Neural progenitor cell (in vitro differentiated cells): ENCODE measurements around the gene RUFY4. TPM values are rescaled to one million over a fixed set of nuclear protein-coding genes. Genes with fewer than 3 reads are reported as not detected.

ENCODE experiments used
- DNase-seq: peaks from one replicate; pipeline ENCODE4 v3.0.0-alpha.2; 2016; ENCODE audit warnings: low spot score
- H2AFZ ChIP-seq: fragments of 200-600 bp; sonication (generic); replicated peaks from 2 replicates; pipeline ENCODE4 v1.6.1; 2016; ENCODE audit warnings: antibody characterized with exemption
- H3F3A ChIP-seq: fragments of 200-600 bp; sonication (generic); 2 replicates; pipeline ENCODE4 v1.6.1; 2016; ENCODE audit warnings: antibody characterized with exemption, low read depth
- H3K27ac ChIP-seq: fragments of 200-600 bp; sonication (generic); 2 replicates; pipeline ENCODE4 v1.5.1; 2016; ENCODE audit warnings: mild to moderate bottlenecking
- H3K27me3 ChIP-seq: fragments of 200-600 bp; sonication (generic); 2 replicates; pipeline ENCODE4 v1.6.1; 2016; ENCODE audit warnings: mild to moderate bottlenecking, moderate library complexity
- H3K36me3 ChIP-seq: fragments of 200-600 bp; sonication (generic); 2 replicates; pipeline ENCODE4 v1.5.1; 2016
- H3K4me1 ChIP-seq: fragments of 200-600 bp; sonication (generic); 2 replicates; pipeline ENCODE4 v1.6.1; 2016; ENCODE audit warnings: mixed run types
- H3K4me2 ChIP-seq: fragments of 200-600 bp; sonication (generic); 2 replicates; pipeline ENCODE4 v1.6.1; 2016
- H3K4me3 ChIP-seq: fragments of 200-600 bp; sonication (generic); 2 replicates; pipeline ENCODE4 v1.5.1; 2016
- H3K79me2 ChIP-seq: fragments of 200-600 bp; sonication (generic); 2 replicates; pipeline ENCODE4 v1.6.1; 2016; ENCODE audit warnings: low read depth
- H3K9ac ChIP-seq: fragments of 200-600 bp; sonication (generic); 2 replicates; pipeline ENCODE4 v1.6.1; 2016
- H3K9me3 ChIP-seq: fragments of 200-600 bp; sonication (generic); 2 replicates; pipeline ENCODE4 v1.5.1; 2016; ENCODE audit warnings: low read depth
- H4K20me1 ChIP-seq: fragments of 200-600 bp; sonication (generic); 2 replicates; pipeline ENCODE4 v1.6.1; 2016; ENCODE audit warnings: low read depth
- H3K27ac Mint-ChIP-seq: 3 replicates; pipeline ENCODE4 v1.8.0; 2021; ENCODE audit warnings: mixed read lengths
- H3K27me3 Mint-ChIP-seq: 2 replicates; pipeline ENCODE4 v1.8.0; 2022; ENCODE audit warnings: low read depth, mild to moderate bottlenecking, inconsistent platforms, moderate library complexity, mixed read lengths; ENCODE audit not compliant: insufficient read depth
- H3K36me3 Mint-ChIP-seq: 3 replicates; pipeline ENCODE4 v1.8.0; 2021; ENCODE audit warnings: mixed read lengths
- H3K4me1 Mint-ChIP-seq: 3 replicates; pipeline ENCODE4 v1.8.0; 2021; ENCODE audit warnings: mixed read lengths
- H3K4me3 Mint-ChIP-seq: 3 replicates; pipeline ENCODE4 v1.8.0; 2021; ENCODE audit warnings: mild to moderate bottlenecking, moderate library complexity, mixed read lengths
- H3K9me3 Mint-ChIP-seq: 3 replicates; pipeline ENCODE4 v1.8.0; 2020; ENCODE audit warnings: mixed read lengths
- CTCF ChIP-seq: fragments of 200-600 bp; sonication (generic); IDR thresholded peaks from 2 replicates; pipeline ENCODE4 v1.5.1; 2017; ENCODE audit warnings: antibody characterized with exemption, mild to moderate bottlenecking
- EZH2 ChIP-seq: fragments of 200-600 bp; sonication (generic); IDR thresholded peaks from 2 replicates; pipeline ENCODE4 v1.6.1; 2017; ENCODE audit warnings: antibody characterized with exemption, mild to moderate bottlenecking, moderate library complexity
- EZH2phosphoT487 ChIP-seq: fragments of 200-600 bp; sonication (generic); IDR thresholded peaks from 2 replicates; pipeline ENCODE4 v1.6.1; 2017; ENCODE audit warnings: antibody characterized with exemption
- total RNA-seq: library from RNA; depleted of rRNA; stranded (reverse); fragments of >200 nt; gene quantifications from 2 replicates; pipeline ENCODE4 v1.2.3, GENCODE V29; 2015; ENCODE audit warnings: low replicate concordance

Gene RUFY4
- total RNA-seq, 1 donor from 2014 or later: not detected

- H3F3A ChIP-seq: no peaks in the 10 kb centered on the region
- Mint-ChIP-seq H3K27ac (no peak overlapping the region), H3K4me1 (no peaks in the 10 kb centered on the region), H3K4me3 (no peak overlapping the region), H3K36me3 (no peaks in the 10 kb centered on the region), H3K9me3 (no peaks in the 10 kb centered on the region), H3K27me3 (peaks cover 9% of the 10 kb centered on the region)
- peaks cover 1% of the 10 kb centered on the region for H3K4me1 ChIP-seq
- H3K4me2 ChIP-seq: no peak overlapping the region
- H4K20me1 ChIP-seq: no peaks in the 10 kb centered on the region
- H2AFZ ChIP-seq: no peak overlapping the region
- H3K9me3 ChIP-seq: no peaks in the 10 kb centered on the region
- DNase-seq: no peak
- no peaks in the 10 kb centered on the region for H3K36me3 ChIP-seq
- H3K79me2 ChIP-seq: no peaks in the 10 kb centered on the region
- H3K4me3 ChIP-seq: no peak overlapping the region
- no peak overlapping the region for H3K9ac ChIP-seq
- H3K27ac ChIP-seq: no peak overlapping the region
- peaks cover 18% of the 10 kb centered on the region for H3K27me3 ChIP-seq
- no peak for TF ChIP-seq CTCF
- TF ChIP-seq EZH2: no peak
- TF ChIP-seq EZH2phosphoT487: no peak
Observed at GRCh38 chr2:218060118-218060517, 8.9 kb upstream of the RUFY4 start.

DNA sequence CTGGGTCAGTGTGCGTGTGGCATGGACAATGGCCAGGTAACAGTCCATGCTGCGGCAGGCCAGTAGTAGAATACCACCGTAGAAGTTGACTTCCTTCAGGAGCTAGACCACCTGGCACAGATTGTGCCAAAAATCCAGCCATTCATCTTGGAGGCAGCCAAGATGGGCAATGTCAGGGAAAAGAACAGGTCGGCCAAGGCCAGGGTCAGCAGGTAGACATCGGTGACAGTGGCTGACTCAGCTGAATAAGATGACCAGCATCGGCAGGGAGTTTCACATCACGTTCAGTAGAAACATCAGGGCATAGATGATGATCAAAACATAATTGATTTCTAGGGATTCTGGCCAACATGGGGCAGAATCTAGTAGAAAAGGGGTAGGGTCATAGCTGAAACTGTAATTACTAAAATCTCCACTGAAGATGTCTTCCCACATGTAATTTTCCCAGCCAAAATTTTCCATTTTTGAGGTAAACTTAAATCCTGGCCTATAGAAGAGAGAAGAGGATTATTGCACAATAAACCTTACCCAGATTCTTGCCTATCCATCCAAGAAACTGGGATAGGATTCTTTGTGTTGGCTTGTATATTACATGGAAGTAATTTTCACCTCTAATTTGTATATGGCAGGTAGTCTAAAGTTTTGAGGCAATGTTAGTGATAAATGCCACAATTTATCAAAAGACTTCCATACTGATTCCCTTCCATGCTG is 7.9 kb upstream of the RUFY4 start:
- no peak for TF ChIP-seq EZH2
- TF ChIP-seq EZH2phosphoT487: no peak
- TF ChIP-seq CTCF: no peak
- Histone ChIP-seq H3K27me3 (peaks cover 18% of the 10 kb centered on the region), H3K4me1 (peaks cover 8% of the 10 kb centered on the region), H3K36me3 (no peaks in the 10 kb centered on the region), H3K4me2 (no peak overlapping the region), H3K4me3 (no peak overlapping the region), H3K27ac (no peak overlapping the region), H3F3A (no peaks in the 10 kb centered on the region), H2AFZ (no peak overlapping the region), H3K9ac (no peak overlapping the region), H3K9me3 (no peaks in the 10 kb centered on the region), H3K79me2 (no peaks in the 10 kb centered on the region), H4K20me1 (no peaks in the 10 kb centered on the region)
- Mint-ChIP-seq H3K36me3 (no peaks in the 10 kb centered on the region), H3K27me3 (peaks cover 9% of the 10 kb centered on the region), H3K9me3 (no peaks in the 10 kb centered on the region), H3K4me1 (no peaks in the 10 kb centered on the region), H3K27ac (no peak overlapping the region), H3K4me3 (no peak overlapping the region)
- DNase-seq: no peak

DNA sequence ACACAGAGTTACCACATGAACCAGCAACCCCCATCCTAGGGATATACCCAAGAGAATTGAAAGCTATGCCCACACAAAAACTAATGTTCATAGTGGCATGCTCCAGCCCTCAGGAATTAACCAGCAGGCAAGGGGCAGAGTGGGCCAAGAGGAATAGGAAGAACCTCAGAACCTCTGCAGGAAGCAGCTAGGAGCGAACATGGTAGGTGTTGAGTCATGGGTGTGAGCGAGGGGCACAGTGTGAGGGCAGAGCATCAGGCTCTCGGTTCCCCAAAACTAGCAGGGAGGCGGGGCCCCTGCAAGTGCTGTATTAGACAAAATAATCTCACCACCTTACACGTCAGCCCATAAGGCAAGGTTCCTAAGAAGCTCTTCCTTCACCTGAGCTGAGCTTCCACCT is 5.6 kb upstream of the RUFY4 start:
- Histone ChIP-seq H3K4me3 (no peak overlapping the region), H3K9ac (no peak overlapping the region), H3K36me3 (no peaks in the 10 kb centered on the region), H3K4me2 (no peak overlapping the region), H3F3A (no peaks in the 10 kb centered on the region), H3K27me3 (peaks cover 29% of the 10 kb centered on the region), H2AFZ (no peak overlapping the region), H4K20me1 (no peaks in the 10 kb centered on the region), H3K27ac (no peak overlapping the region), H3K79me2 (no peaks in the 10 kb centered on the region), H3K9me3 (no peaks in the 10 kb centered on the region), H3K4me1 (peaks cover 9% of the 10 kb centered on the region)
- no peaks in the 10 kb centered on the region for H3K36me3 Mint-ChIP-seq
- H3K9me3 Mint-ChIP-seq: no peaks in the 10 kb centered on the region
- H3K4me1 Mint-ChIP-seq: no peaks in the 10 kb centered on the region
- TF ChIP-seq EZH2 (no peak), CTCF (no peak), EZH2phosphoT487 (no peak)
- H3K4me3 Mint-ChIP-seq: no peak overlapping the region
- peaks cover 14% of the 10 kb centered on the region for H3K27me3 Mint-ChIP-seq
- no peak for DNase-seq
- H3K27ac Mint-ChIP-seq: no peak overlapping the region
